OCI-LY1 (cell line): Measurements from ENCODE around the gene NUTM2G.
"Not testable (repeated sequence)": the region's sequence is repeated elsewhere in the genome, so short reads cannot be mapped to it uniquely, and the experiment has no call there.

Experiments
- CTCF ChIP-seq: fragments of 200-600 bp; sonication (generic), shearing (Covaris generic); IDR thresholded peaks from 2 replicates; pipeline ENCODE4 v1.5.1; 2017; ENCODE audit warnings: mild to moderate bottlenecking, antibody characterized with exemption, low read length, moderate library complexity, mixed read lengths
- EZH2 ChIP-seq: fragments of 200-600 bp; sonication (generic), shearing (Covaris generic); IDR thresholded peaks from 2 replicates; pipeline ENCODE4 v1.8.0; 2017; ENCODE audit warnings: borderline replicate concordance, mixed run types, mild to moderate bottlenecking, antibody characterized with exemption, low read length, moderate library complexity, mixed read lengths

- not testable (repeated sequence) for TF ChIP-seq CTCF, EZH2
These were observed 6.1 kb downstream of the NUTM2G start for GRCh38 chr9:96934706-96935105.
